ENCODE data around the gene ADAM22. TPM values are rescaled to one million over a fixed set of nuclear protein-coding genes. Genes with fewer than 3 reads are reported as not detected.

The ADAM22 gene
- total and polyA plus RNA-seq, 2 donors (not counting 1 experiment from before 2014, with no cell fraction given), result 0.30 to 1.8 TPM

GRCh38 chr7:88075216-88075615 is 141.2 kb downstream of the ADAM22 start:
- Histone ChIP-seq H3K4me2 (replicated peaks; ENCODE audit: low read depth, low read length, poor library complexity, severe bottlenecking) (no peak overlapping the region), H3K79me2 (ENCODE audit: control insufficient read depth, insufficient read depth, low read length) (no peaks in the 10 kb centered on the region), H3K27ac (ENCODE audit: low read length in 2 of 2) (no peak overlapping the region), H3K4me1 (ENCODE audit: control insufficient read depth in 2 of 2, insufficient read depth in 2 of 2, low read length in 2 of 2) (no peaks in the 10 kb centered on the region), H2AFZ (ENCODE audit: insufficient read depth, low read depth, low read length, poor library complexity, severe bottlenecking) (no peak overlapping the region), H3K36me3 (replicated peaks in 1 of 2; ENCODE audit: control extremely low read depth in 1 of 2, control insufficient read depth in 1 of 2, extremely low read depth in 1 of 2, insufficient read depth in 2 of 2, low read length in 1 of 2) (no peaks in the 10 kb centered on the region), H4K20me1 (ENCODE audit: control insufficient read depth, insufficient read depth, low read length, poor library complexity, severe bottlenecking) (no peaks in the 10 kb centered on the region), H3K4me3 (ENCODE audit: control extremely low read depth in 1 of 5, extremely low read depth in 1 of 5, insufficient read depth in 1 of 5, low read depth in 2 of 5, low read length in 4 of 5) (no peak overlapping the region), H3K9me3 (ENCODE audit: control extremely low read depth in 1 of 3, control insufficient read depth in 2 of 3, insufficient read depth in 1 of 3, low read length in 2 of 3) (no peaks in the 10 kb centered on the region), H3K9ac (ENCODE audit: low read length) (no peak overlapping the region), H3K27me3 (replicated peaks in 1 of 4; ENCODE audit: control extremely low read depth in 1 of 4, control insufficient read depth in 3 of 4, insufficient read depth in 4 of 4, low read length in 3 of 4) (no peaks in the 10 kb centered on the region)
- POLR2A ChIA-PET, result no interaction called here
- WGBS (ENCODE audit: insufficient coverage), result 78% methylated on average over 1 of the region's 2 CpGs
- peaks cover under 1% of the 10 kb centered on the region for H3K9me3 Mint-ChIP-seq (ENCODE audit: insufficient read depth)
- H3K4me1 Mint-ChIP-seq, result no peaks in the 10 kb centered on the region
- DNase-seq (no peak), ATAC-seq (ENCODE audit: low read depth) (no peak)
- intact Hi-C loops (cut with micrococcal nuclease), result no loop called here
- peaks cover 4% of the 10 kb centered on the region for H3K27me3 Mint-ChIP-seq
- CTCF ChIA-PET, result no interaction called here
- no peak overlapping the region for H3K27ac Mint-ChIP-seq
- no peak overlapping the region for H3K4me3 Mint-ChIP-seq
- TF ChIP-seq EZH2 (IDR thresholded peaks at IDR 0.05; ENCODE audit: borderline replicate concordance, insufficient read depth, low read depth, low read length, poor library complexity, severe bottlenecking) (no peak), CTCF (IDR thresholded peaks at IDR 0.05) (no peak)

GRCh38 chr7:88083883-88084282 is 149.8 kb downstream of the ADAM22 start:
- 0% methylated on average over 1 of the region's 2 CpGs for WGBS (ENCODE audit: insufficient coverage)
- Histone ChIP-seq H3K36me3 (replicated peaks in 1 of 2; ENCODE audit: control extremely low read depth in 1 of 2, control insufficient read depth in 1 of 2, extremely low read depth in 1 of 2, insufficient read depth in 2 of 2, low read length in 1 of 2) (no peaks in the 10 kb centered on the region), H3K27me3 (replicated peaks in 1 of 4; ENCODE audit: control extremely low read depth in 1 of 4, control insufficient read depth in 3 of 4, insufficient read depth in 4 of 4, low read length in 3 of 4) (no peaks in the 10 kb centered on the region), H2AFZ (ENCODE audit: insufficient read depth, low read depth, low read length, poor library complexity, severe bottlenecking) (no peak overlapping the region), H3K4me1 (ENCODE audit: control insufficient read depth in 2 of 2, insufficient read depth in 2 of 2, low read length in 2 of 2) (no peaks in the 10 kb centered on the region), H3K4me2 (replicated peaks; ENCODE audit: low read depth, low read length, poor library complexity, severe bottlenecking) (no peak overlapping the region), H3K79me2 (ENCODE audit: control insufficient read depth, insufficient read depth, low read length) (no peaks in the 10 kb centered on the region), H3K9ac (ENCODE audit: low read length) (no peak overlapping the region), H3K9me3 (ENCODE audit: control extremely low read depth in 1 of 3, control insufficient read depth in 2 of 3, insufficient read depth in 1 of 3, low read length in 2 of 3) (no peaks in the 10 kb centered on the region), H3K4me3 (ENCODE audit: control extremely low read depth in 1 of 5, extremely low read depth in 1 of 5, insufficient read depth in 1 of 5, low read depth in 2 of 5, low read length in 4 of 5) (no peak overlapping the region), H4K20me1 (ENCODE audit: control insufficient read depth, insufficient read depth, low read length, poor library complexity, severe bottlenecking) (no peaks in the 10 kb centered on the region), H3K27ac (ENCODE audit: low read length in 2 of 2) (no peak overlapping the region)
- intact Hi-C loops (cut with micrococcal nuclease), result no loop called here
- Mint-ChIP-seq H3K4me3 (no peak overlapping the region), H3K27ac (no peak overlapping the region), H3K9me3 (ENCODE audit: insufficient read depth) (peaks cover 2% of the 10 kb centered on the region), H3K27me3 (no peaks in the 10 kb centered on the region), H3K4me1 (no peaks in the 10 kb centered on the region)
- POLR2A ChIA-PET, result no interaction called here
- ATAC-seq (ENCODE audit: low read depth), result no peak
- TF ChIP-seq CTCF (IDR thresholded peaks at IDR 0.05) (no peak), EZH2 (IDR thresholded peaks at IDR 0.05; ENCODE audit: borderline replicate concordance, insufficient read depth, low read depth, low read length, poor library complexity, severe bottlenecking) (no peak)
- CTCF ChIA-PET, result no interaction called here
- DNase-seq, result no peak
